WI38 (cell line): ENCODE measurements around the gene SYNGR2.
A peak's percentile ranks its signal among the peaks of the same experiment; 100 is the strongest.

ENCODE experiments used
- H3K4me3 ChIP-seq: 2 replicates; pipeline ENCODE4 v1.5.1; 2011; ENCODE audit warnings: low read depth, mild to moderate bottlenecking, control low read depth, low read length
- TF ChIP-seq, protein P1 (sequence below): IDR thresholded peaks from 2 replicates; pipeline ENCODE4 v1.5.1; 2012; ENCODE audit warnings: low read depth, mild to moderate bottlenecking, control low read depth, low read length

SYNGR2 gene

DNA sequence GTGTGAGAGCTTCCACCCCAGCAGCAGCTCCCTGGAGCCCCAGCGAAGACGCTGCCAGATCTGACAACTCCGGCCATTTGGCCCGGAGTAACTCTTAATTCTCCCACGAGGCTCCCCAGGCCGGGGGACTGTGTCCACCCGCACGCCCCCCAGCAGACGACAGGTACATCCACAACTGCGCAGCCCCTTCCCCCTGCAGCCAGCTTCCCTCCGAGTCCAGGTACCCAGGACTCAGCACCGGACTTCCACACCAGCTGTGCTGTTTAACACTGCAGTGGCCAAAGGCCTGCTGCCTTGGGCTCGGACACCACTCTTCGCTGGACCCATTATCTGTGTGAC lies 7.2 kb downstream of the SYNGR2 start:
- no peak overlapping the region for H3K4me3 ChIP-seq
- TF ChIP-seq, protein P1, sequence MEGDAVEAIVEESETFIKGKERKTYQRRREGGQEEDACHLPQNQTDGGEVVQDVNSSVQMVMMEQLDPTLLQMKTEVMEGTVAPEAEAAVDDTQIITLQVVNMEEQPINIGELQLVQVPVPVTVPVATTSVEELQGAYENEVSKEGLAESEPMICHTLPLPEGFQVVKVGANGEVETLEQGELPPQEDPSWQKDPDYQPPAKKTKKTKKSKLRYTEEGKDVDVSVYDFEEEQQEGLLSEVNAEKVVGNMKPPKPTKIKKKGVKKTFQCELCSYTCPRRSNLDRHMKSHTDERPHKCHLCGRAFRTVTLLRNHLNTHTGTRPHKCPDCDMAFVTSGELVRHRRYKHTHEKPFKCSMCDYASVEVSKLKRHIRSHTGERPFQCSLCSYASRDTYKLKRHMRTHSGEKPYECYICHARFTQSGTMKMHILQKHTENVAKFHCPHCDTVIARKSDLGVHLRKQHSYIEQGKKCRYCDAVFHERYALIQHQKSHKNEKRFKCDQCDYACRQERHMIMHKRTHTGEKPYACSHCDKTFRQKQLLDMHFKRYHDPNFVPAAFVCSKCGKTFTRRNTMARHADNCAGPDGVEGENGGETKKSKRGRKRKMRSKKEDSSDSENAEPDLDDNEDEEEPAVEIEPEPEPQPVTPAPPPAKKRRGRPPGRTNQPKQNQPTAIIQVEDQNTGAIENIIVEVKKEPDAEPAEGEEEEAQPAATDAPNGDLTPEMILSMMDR: no peak

DNA sequence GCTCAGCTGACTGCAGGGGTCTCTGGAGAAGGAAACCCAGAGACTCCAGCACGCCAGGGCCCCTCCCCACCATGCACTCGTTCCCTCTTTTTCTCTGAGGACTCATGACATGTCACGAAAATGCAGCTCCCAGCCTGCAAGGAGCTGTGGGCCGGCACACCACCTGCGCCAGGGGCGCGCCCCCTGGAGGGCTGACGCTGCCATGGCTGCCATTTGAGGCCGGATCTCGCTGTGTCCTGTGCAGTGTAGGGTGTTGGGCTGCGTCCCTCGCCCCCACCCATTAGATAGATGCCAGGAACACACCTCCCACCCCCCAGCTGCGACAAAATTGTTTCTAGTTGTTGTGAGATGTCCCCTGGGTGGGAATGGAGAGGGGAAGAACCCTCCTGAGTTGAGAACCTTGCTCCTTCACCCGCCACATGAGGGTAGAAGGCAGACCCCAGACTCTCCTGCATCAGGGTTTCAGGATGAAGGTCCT lies 8.2 kb downstream of the SYNGR2 start:
- H3K4me3 ChIP-seq: no peak overlapping the region
- TF ChIP-seq, protein P1: peak; percentile 74

DNA sequence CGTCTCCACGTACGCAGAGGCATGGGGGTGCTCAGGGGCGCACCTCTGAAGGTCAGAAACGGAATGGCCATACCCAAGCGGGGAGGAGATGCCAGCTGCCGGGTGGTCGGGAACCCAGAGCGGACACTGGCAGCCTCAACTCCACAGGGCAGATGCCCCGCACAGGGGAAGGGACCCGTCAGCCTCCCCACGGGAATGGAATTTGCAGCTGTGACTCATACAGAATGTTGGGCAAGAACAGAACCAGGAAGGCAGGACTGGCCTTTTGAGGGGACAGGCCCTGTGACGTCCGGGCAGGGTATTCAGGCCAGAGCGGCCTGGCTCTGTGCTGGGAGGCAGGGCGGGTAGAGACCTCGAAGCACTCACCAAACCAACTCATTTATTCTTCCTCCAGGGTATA lies 11.0 kb downstream of the SYNGR2 start:
- H3K4me3 ChIP-seq: no peak overlapping the region
- TF ChIP-seq, protein P1: no peak

DNA sequence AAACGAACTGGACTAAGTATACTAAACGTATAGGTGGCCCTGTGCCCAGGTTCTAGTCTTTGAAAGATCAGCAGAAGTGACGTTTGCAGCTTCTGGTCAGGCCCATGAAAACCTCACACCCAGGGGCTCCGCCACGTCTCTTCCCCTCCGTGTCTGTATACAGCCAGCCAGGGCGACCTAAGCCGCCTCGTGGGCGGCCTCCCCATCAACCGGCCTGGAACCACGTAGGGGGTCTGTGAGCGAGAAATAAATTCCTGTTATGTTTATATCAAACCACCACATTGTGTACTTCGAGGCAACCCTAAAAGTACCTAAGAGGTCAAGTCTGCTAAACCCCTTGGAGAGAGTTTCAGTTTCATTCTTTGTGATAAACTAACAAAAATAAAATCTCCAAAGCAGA lies 11.7 kb downstream of the SYNGR2 start:
- peak overlapping the region; percentile 18; the same call in 1 of the 2 replicates for H3K4me3 ChIP-seq
- TF ChIP-seq, protein P1: no peak

DNA sequence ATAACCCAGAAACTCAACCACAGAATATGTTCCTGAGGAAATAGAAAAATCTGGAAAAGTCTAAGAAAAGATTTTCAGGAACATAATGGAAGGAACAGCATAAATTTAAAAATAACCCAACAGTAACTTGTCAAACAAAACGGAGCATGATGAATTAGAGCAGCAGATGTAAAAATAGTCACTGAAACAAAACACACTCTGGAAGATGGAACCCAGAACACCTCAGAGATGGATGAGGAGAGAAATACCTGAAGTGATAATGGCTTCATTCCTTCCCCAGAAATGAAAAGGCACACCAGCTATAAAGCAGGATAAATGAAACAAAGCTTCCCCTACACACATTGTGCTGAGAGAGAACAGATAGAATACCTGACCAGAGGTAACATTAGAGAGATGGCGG lies 12.1 kb downstream of the SYNGR2 start:
- peak overlapping the region; percentile 18; the same call in 1 of the 2 replicates for H3K4me3 ChIP-seq
- TF ChIP-seq, protein P1: no peak

DNA sequence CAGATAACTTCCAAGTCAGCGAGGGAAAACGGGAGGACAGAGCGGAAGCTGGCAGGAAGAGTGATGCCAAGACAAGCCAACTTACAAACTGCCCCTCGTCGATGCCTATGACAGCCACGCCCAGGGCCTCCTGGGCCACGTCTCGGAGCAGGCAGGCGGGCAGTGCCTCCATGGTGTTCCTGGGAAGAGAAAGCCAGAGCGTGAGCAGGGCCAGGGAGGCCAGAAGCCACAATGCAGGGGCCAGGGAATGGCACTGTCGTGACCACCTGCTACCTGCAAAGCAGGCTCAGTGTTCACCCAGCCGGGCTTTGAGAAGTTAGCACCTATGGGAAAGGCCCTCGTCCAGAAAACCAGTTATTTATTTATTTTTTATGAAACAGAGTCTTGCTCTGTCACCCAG lies 14.1 kb downstream of the SYNGR2 start:
- TF ChIP-seq, protein P1: no peak
- no peak overlapping the region for H3K4me3 ChIP-seq

DNA sequence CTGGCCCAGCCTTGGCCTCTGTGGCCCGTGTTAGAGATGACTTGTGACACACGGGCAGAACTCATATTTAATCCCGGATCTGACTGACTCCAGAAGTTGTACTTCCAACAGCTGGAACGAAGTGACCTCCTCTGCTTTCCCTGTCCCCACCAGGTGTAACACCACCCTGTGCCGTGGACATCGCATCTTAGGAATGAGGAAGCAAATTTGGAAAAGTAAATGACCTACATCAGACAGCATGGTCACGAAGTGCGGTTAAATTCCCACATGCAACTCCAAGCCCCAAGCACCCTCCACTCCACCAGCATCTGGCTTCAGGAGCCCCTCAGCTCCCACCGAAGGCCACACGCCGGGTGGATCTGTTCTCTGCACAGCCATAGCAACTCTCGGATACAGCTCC lies 15.5 kb downstream of the SYNGR2 start:
- no peak overlapping the region for H3K4me3 ChIP-seq
- TF ChIP-seq, protein P1: no peak
